ENCODE results near the gene DCAF17.

GRCh38 chr2:171509945-171510731, 76.1 kb downstream of the DCAF17 start:
- TF ChIP-seq GATA3 (IDR thresholded peaks at IDR 0.05; ENCODE audit: low read depth, low read length) (no peak), GATA2 (IDR thresholded peaks at IDR 0.05; ENCODE audit: low read depth, low read length) (no peak)

Measured in SH-SY5Y (cell line).